Ascending aorta (tissue), 2 donors: ENCODE data around the gene SYNJ2. TPM values are rescaled to one million over a fixed set of nuclear protein-coding genes. Genes with fewer than 3 reads are reported as not detected.

Experiments
- DNase-seq, 2 donors: peaks; one replicate each; pipeline ENCODE4 v3.0.0-alpha.2; 2019; ENCODE audit warnings: low spot score in 2 of 2
- H3K27ac ChIP-seq, 2 donors: fragments of 200-600 bp; sonication (generic); one replicate each; pipeline ENCODE4 v1.5.1; 2016 to 2017; ENCODE audit warnings: mild to moderate bottlenecking in 1 of 2
- H3K27me3 ChIP-seq: fragments of 200-600 bp; sonication (generic); one replicate; pipeline ENCODE4 v1.5.1; 2017
- H3K36me3 ChIP-seq, 2 donors: fragments of 200-600 bp; sonication (generic); one replicate each; pipeline ENCODE4 v1.5.1; 2016
- H3K4me1 ChIP-seq, 2 donors: fragments of 200-600 bp; sonication (generic); one replicate each; pipeline ENCODE4 v1.5.1; 2016 to 2017; ENCODE audit warnings: mild to moderate bottlenecking in 1 of 2
- H3K4me3 ChIP-seq, 2 donors: fragments of 200-600 bp; sonication (generic); one replicate each; pipeline ENCODE4 v1.5.1; 2016 to 2017; ENCODE audit warnings: mild to moderate bottlenecking in 1 of 2
- H3K9me3 ChIP-seq, 2 donors: fragments of 200-600 bp; sonication (generic); one replicate each; pipeline ENCODE4 v1.5.1; 2016
- CTCF ChIP-seq, 3 experiments: fragments of 200-600 bp in 2 of 3; fragments of 450-650 bp in 1 of 3; sonication (generic) in 2 of 3; IDR thresholded peaks; one replicate each; pipeline ENCODE4 v1.5.1; 2016 to 2019; ENCODE audit warnings: antibody characterized with exemption in 3 of 3, mild to moderate bottlenecking in 1 of 3, moderate library complexity in 1 of 3
- intact Hi-C: fragments of 100-400 bp; cut with DNase I; formaldehyde crosslinking; loops from one replicate; pipeline ENCODE4 v1.15.1; 2023
- total RNA-seq: library from RNA; depleted of rRNA; stranded (reverse); fragments of >200 nt; gene quantifications from one replicate; pipeline ENCODE4 v1.1.0, GENCODE V29; 2016

Gene SYNJ2
- total RNA-seq, 1 donor from 2014 or later = 3.0 TPM

DNA sequence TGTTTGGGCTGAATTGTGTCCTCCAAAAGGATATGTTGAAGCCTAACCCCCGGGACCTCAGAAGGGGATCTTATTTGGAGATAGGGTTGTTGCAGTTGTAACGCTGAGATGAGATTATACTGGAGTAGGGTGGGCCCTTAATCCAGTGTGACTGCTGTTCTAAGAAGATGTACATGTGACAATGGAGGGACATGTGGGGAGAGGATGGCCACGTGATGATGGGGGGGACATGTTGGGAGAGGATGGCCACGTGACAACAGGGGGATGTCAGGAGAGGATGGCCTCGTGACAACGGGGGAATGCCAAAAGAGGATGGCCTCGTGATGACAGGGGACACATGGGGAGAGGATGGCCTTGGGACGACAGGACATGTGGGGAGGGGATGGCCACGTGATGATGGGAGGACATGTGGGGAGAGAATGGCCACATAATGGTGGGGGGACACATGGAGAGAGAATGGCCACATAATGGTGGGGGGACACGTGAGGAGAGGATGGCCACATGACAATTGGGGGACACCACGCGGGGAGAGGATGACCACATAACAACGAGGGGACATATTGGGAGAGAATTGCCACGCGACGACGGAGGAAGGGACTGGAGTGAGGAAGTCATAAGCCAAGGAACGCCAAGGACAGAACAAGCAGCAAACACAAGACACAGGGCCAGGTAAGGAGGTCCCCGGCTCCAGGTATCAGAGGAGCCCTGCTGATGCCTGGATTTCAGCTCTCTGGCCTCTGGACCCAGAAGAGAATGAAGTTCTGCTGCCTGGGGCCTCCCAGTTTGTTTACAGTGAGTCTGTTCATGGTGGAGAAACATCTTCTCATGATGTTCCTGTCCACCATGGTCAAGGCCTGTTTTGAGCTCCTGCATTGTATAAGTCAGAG is 29.2 kb downstream of the SYNJ2 start:
- DNase-seq = peak in 1 of 2 donors; percentile 37
- Histone ChIP-seq H3K27me3 (no peaks in the 10 kb centered on the region), H3K9me3 (no peaks in the 10 kb centered on the region), H3K27ac (no peak overlapping the region), H3K4me3 (no peak overlapping the region), H3K4me1 (peaks cover 6 to 17% of the 10 kb centered on the region in 2 donors), H3K36me3 (no peaks in the 10 kb centered on the region)
- intact Hi-C loops = no loop called here
- no peak for TF ChIP-seq CTCF (IDR thresholded peaks at IDR 0.05)

GRCh38 chr6:158011478-158011920 is 29.8 kb downstream of the SYNJ2 start:
- H3K27ac ChIP-seq = no peak overlapping the region
- DNase-seq = no peak
- H3K27me3 ChIP-seq = no peaks in the 10 kb centered on the region
- no peak for TF ChIP-seq CTCF (IDR thresholded peaks at IDR 0.05)
- H3K36me3 ChIP-seq = no peaks in the 10 kb centered on the region
- H3K4me3 ChIP-seq = no peak overlapping the region
- H3K9me3 ChIP-seq = no peaks in the 10 kb centered on the region
- intact Hi-C loops = no loop called here
- H3K4me1 ChIP-seq = peaks cover 6 to 17% of the 10 kb centered on the region in 2 donors

DNA sequence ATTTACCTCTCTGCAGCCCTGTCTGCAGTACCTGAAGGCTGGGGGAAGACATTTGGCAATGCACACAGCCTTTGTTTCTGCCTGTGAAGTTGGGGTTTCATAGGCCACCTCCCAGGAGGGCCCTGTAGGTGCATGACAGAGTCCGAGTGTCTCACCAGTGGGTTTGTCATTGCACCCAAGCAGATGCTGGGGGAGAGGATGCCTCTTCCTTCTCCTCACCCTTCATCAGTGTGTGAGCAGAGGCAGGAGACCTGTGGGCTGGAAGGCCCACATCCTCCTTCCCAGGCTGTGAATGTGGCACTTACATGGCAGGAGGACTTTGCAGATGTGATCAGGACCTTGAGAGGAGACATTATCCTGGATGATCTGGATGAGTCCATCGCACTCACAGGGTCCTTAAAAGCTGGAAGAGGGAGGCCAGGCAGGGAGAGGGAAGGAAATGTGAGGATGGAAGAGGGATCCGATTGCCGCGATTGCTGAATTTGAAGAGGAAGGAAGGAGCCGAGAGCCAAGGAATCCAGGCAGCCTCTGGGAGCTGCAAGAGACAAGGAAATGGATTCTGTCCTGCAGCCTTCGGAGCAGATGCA is 30.4 kb downstream of the SYNJ2 start:
- DNase-seq = no peak
- Histone ChIP-seq H3K4me1 (peaks cover 6 to 17% of the 10 kb centered on the region in 2 donors), H3K27ac (no peak overlapping the region), H3K4me3 (no peak overlapping the region), H3K36me3 (no peaks in the 10 kb centered on the region), H3K9me3 (no peaks in the 10 kb centered on the region), H3K27me3 (no peaks in the 10 kb centered on the region)
- no peak for TF ChIP-seq CTCF (IDR thresholded peaks at IDR 0.05)
- intact Hi-C loops = no loop called here

DNA sequence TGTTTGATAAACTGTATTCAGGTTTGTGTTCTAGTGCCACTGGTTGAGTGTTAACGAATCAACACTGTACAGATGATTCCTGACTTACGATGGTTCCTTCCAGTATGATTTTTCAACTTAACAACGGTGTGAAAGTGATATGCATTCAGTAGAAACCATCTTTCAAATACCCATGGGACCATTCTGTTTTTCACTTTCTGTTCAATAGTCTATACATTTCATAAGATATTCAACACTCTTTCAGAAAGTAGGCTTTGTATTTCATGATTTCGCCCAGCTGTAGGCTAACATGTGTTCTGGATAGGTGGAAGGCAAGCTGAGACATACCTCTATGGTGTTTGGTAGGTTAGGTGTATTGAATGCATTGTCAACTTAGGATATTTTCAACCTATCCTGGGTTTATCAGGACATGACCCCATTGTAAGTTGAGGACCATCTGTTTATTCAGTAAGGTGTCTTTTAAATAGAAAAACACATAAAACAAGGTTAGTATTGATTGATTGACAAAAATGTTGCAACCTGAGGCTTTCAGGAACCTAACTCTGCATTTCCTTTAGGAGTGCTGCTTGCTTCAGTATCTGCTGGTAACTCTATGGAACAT is 32.3 kb downstream of the SYNJ2 start:
- no peak for DNase-seq
- Histone ChIP-seq H3K27ac (no peak overlapping the region), H3K4me3 (no peak overlapping the region), H3K27me3 (no peaks in the 10 kb centered on the region), H3K9me3 (no peaks in the 10 kb centered on the region), H3K36me3 (no peaks in the 10 kb centered on the region), H3K4me1 (peaks cover 12 to 21% of the 10 kb centered on the region in 2 donors)
- intact Hi-C loops = no loop called here
- no peak for TF ChIP-seq CTCF (IDR thresholded peaks at IDR 0.05)

- intact Hi-C loops = loop anchor here (5.0 kb wide), 1 partner anchor 32 kb away; the partner anchor contains the start of gene SYNJ2
- Histone ChIP-seq H3K27ac (no peak overlapping the region), H3K27me3 (no peaks in the 10 kb centered on the region), H3K4me3 (no peak overlapping the region), H3K4me1 (peaks cover 8 to 21% of the 10 kb centered on the region in 2 donors), H3K36me3 (no peaks in the 10 kb centered on the region), H3K9me3 (no peaks in the 10 kb centered on the region)
- no peak for TF ChIP-seq CTCF (IDR thresholded peaks at IDR 0.05)
- peak in 1 of 2 donors; percentile 39 for DNase-seq
These were observed 33.0 kb downstream of the SYNJ2 start for GRCh38 chr6:158014505-158015187.
